C1 segment of cervical spinal cord (tissue), 14 donors: Measurements from ENCODE around the gene MARVELD3.
"Not testable (repeated sequence)": the region's sequence is repeated elsewhere in the genome, so short reads cannot be mapped to it uniquely, and the experiment has no call there.

Experiments used
- DNase-seq, 14 donors: peaks; one replicate each; lab custom pipeline; 2025; lab: John Stamatoyannopoulos, UW

MARVELD3 gene

DNA sequence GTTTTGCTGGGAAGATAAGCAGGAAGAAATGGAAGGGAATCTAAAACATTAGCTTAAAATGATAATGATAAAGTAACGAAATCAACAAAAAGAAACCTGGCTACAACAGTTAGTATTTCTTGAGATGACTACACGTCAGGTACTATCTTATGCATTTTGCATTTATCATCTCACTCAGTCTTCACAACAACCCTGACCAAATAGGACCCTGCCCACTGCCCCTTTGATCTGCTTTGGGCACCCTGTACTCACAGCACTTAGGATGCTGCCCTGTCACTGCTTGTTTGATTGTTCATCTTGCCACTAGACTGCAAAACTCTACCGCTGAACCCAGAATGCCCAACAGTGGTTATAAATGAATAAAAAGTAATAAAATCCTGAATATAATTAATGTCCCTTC lies 45.2 kb downstream of the MARVELD3 start:
- no peak for DNase-seq

DNA sequence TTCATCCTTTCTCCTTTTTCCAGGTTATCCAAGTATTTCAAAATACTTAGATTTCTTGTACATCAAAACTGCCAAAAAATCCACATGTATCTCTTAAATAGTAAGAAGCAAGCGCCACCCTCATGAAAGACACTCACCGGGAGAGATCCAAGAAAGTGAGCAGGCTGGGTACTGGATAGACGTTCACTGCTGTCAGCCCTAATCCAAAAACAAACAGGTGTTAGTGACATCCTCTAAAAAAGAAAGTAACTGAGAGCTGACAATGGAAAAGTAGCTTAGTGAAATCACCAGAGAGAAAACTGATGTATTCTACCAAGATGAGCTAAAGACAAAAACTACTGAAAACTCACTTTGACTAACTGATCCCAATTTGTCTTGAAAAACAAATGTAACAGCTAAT lies 46.1 kb downstream of the MARVELD3 start:
- DNase-seq, result no peak

DNA sequence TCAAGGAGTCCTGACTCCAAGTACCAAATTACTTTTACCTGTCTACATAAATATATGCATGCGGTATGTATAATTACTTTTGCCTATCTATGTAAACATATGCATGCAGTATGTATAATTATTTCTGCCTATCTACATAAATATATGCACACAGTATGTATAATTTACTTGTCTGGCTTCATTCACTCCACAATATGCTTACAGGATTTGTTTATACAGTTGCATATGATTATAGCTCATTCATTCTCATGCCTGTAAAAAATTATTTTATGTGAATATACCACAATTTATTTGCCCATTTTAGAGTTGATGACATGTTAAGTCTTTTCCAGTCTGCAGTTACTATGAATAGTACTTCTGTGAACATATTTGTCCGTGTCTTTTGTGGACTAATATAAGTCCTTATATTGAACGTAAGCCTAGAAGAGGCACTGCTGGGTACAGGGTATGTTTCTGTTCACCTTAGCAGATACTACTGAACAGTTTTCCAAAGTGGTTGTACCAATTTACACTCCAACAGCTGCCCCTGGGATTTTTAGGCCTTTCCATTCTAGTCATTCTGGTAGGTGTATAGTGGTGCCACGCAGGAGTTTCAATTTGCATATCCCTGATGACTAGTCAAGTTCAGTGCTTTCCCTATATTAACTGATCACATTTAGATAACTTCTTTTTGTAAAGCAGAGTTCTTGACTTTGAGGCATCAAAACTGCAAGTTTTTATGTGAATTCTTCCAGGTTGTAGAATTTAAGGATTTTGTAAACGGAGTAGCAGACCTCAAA lies 47.0 kb downstream of the MARVELD3 start:
- DNase-seq, result no peak

GRCh38 chr16:71673582-71673973 lies 47.6 kb downstream of the MARVELD3 start:
- DNase-seq, result no peak

- DNase-seq, result no peak
Measured at GRCh38 chr16:71674229-71674628, 48.2 kb downstream of the MARVELD3 start.

- no peak for DNase-seq
Measured at GRCh38 chr16:71675380-71675779, 49.4 kb downstream of the MARVELD3 start.

- DNase-seq, result no peak
Measured at GRCh38 chr16:71676236-71676635, 50.3 kb downstream of the MARVELD3 start.

DNA sequence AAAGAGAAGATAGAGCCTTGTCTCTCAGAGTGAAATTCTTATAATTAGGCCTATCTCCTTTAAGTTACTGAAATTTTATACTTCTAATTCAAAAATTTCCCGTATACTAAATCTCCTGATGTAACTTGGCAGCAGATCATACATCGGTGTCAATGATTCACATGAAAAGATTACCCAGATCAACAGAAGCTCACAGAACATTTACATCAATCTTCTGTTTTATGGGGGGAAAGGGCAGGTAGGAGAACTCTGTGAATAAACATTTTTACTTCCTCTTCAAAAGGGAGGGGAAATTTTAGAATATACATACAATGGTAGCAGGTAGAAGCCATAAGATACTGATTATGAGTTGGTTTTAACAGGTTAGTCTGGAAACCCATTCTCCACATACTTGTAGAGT lies 55.4 kb downstream of the MARVELD3 start:
- no peak for DNase-seq

DNA sequence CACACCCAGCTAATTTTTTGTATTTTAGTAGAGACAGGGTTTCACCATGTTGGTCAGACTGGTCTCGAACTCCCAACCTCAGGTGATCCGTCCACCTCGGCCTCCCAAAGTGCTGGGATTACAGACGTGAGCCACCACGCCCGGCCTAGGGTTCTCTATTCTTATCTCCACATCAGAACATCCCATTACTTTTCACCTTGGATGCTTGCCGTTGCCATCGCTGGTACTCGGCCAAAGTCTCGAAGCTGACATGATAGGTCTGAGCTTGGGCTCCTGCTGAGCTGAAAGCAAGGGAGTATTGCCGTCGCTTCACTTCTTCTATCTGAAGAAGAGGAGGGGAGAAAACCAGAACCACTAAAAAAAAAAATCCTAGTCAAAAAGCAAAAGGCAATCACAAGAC lies 58.3 kb downstream of the MARVELD3 start:
- not testable (repeated sequence) for DNase-seq
